ENCODE measurements around the gene RCAN1. TPM values are rescaled to one million over a fixed set of nuclear protein-coding genes. Genes with fewer than 3 reads are reported as not detected.

Gene RCAN1
- total and polyA plus RNA-seq, 11 donors, result 33.7 to 102 (median 57.6) TPM

GRCh38 chr21:34632498-34632897, 17.6 kb upstream of the RCAN1 start:
- intact Hi-C loops (cut with DNase I), result no loop called here
- peaks cover 0 to 10% (median 0%) of the 10 kb centered on the region in 9 donors for H3K27me3 ChIP-seq
- no peaks in the 10 kb centered on the region for H3K9me3 ChIP-seq
- 62 to 79% (median 75%) methylated on average over 4 of the region's 4 CpGs for WGBS, 4 donors
- DNase-seq, result no peak
- no peak overlapping the region for H3K4me3 ChIP-seq
- ATAC-seq, result no peak
- no peak overlapping the region for H3K27ac ChIP-seq
- H3K36me3 ChIP-seq, result no peaks in the 10 kb centered on the region
- no peaks in the 10 kb centered on the region for H3K4me1 ChIP-seq
- TF ChIP-seq POLR2A (IDR thresholded peaks at IDR 0.05), result no peak
- TF ChIP-seq, protein P1, sequence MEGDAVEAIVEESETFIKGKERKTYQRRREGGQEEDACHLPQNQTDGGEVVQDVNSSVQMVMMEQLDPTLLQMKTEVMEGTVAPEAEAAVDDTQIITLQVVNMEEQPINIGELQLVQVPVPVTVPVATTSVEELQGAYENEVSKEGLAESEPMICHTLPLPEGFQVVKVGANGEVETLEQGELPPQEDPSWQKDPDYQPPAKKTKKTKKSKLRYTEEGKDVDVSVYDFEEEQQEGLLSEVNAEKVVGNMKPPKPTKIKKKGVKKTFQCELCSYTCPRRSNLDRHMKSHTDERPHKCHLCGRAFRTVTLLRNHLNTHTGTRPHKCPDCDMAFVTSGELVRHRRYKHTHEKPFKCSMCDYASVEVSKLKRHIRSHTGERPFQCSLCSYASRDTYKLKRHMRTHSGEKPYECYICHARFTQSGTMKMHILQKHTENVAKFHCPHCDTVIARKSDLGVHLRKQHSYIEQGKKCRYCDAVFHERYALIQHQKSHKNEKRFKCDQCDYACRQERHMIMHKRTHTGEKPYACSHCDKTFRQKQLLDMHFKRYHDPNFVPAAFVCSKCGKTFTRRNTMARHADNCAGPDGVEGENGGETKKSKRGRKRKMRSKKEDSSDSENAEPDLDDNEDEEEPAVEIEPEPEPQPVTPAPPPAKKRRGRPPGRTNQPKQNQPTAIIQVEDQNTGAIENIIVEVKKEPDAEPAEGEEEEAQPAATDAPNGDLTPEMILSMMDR (IDR thresholded peaks at IDR 0.05), result no peak

DNA sequence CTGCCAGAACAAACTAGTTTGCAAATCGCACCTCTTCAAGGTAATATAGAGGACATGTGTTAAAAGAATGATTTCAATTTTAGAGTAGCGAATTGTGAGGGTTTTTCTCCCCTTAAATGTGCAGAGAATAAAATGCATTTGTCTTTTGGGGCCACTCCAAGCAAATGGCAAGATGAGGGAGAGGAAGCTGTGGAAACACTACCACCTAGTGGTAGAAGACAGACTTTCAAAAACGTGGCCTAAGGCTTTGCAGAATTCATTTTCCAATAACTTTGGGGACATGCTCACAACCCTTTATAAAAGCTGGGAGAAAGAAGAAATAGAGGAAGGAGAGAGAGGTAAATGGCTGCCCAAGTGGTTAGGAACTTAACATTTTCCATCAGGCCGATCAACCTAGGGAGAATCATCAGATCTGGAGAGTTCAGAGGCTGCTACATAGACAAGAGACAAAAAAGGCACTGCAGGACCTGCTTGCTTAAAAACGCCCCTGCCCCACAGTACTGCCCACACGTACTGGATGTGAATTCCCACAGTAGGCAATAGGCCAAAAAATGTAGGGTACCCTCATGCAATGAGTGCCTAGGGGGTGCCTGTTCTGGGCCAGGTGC, 15.7 kb upstream of the RCAN1 start:
- H3K4me3 ChIP-seq, result no peak overlapping the region
- WGBS, 4 donors, result 8 to 12% (median 11%) methylated on average over 6 of the region's 6 CpGs
- no peaks in the 10 kb centered on the region for H3K9me3 ChIP-seq
- no peak overlapping the region for H3K27ac ChIP-seq
- peaks cover 0 to under 1% (median 0%) of the 10 kb centered on the region in 12 donors for H3K4me1 ChIP-seq
- H3K36me3 ChIP-seq, result no peaks in the 10 kb centered on the region
- H3K27me3 ChIP-seq, result peaks cover 0 to 10% (median 0%) of the 10 kb centered on the region in 9 donors
- intact Hi-C loops (cut with DNase I), result loop anchor here in 2 of 10 donors (1.0 kb wide), 1 partner anchor 120 kb away; no protein-coding TSS in a partner anchor
- TF ChIP-seq POLR2A (IDR thresholded peaks at IDR 0.05), result no peak
- TF ChIP-seq, protein P1 (IDR thresholded peaks at IDR 0.05), result peak; percentile 67 to 89 (median 77)
- DNase-seq, result peak in 1 of 5 donors; percentile 28
- ATAC-seq, result peak; percentile 29 to 74 (median 68)

DNA sequence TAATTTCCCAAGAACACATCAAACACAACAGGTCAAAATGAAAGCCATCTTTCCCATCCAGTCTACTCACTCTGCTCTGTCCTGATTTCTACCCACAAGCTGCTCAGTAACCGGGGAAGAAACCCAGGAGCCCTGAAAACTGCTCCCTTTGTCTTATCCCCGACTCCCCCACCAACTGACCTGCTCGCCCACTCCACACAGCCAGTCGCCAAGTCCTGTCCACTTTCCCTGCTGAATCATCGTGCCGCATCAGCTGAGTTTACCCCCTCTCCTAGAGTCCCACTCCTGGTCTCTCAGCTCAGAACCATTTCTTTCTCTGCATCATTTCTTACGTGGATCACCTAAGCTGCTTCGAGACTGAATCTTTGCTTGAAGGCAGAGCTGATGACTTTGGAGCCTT, 11.2 kb upstream of the RCAN1 start:
- ATAC-seq, result no peak

DNA sequence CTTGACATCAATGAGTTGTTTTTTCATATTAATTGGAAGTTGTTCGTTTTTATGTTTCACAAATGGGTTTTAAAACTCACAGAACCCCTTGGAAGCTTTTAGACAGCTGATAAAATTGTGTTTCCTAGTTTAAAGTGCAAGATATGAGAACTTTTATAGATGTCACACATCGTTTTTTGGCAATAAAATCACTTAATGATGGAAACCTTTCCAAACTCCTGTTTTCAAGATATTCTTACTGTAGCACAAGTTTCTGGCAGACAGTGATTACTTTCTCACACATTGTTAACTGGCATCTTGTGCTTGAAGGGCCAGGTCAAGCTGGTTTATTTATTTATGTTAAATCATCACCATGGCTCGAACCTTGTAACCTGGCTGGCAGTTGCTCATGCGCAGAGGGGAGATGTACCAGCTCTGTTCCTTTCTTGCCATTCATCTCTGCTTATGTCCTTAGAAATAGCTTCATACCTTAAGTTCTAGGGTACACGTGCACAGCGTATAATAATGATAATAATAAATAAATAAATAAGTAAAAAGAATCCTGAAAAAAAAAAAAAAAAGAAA, 10.2 kb upstream of the RCAN1 start:
- intact Hi-C loops (cut with DNase I), result loop anchor here in 2 of 10 donors (10.0 kb wide), 2 partner anchors 700 to 720 kb away; no protein-coding TSS in a partner anchor

More for the DNA sequence above, 11.2 kb upstream of the RCAN1 start:
- intact Hi-C loops (cut with DNase I), result loop anchor here in 2 of 10 donors (10.0 kb wide), 2 partner anchors 701 to 721 kb away; no protein-coding TSS in a partner anchor
- Histone ChIP-seq H3K4me1 (peaks cover 0 to 7% (median 0%) of the 10 kb centered on the region in 12 donors), H3K36me3 (no peaks in the 10 kb centered on the region), H3K27me3 (no peaks in the 10 kb centered on the region), H3K9me3 (no peaks in the 10 kb centered on the region), H3K27ac (no peak overlapping the region), H3K4me3 (no peak overlapping the region)
- WGBS, 4 donors, result 85 to 93% (median 89%) methylated on average over 8 of the region's 8 CpGs
- TF ChIP-seq POLR2A (IDR thresholded peaks at IDR 0.05), result no peak
- TF ChIP-seq, protein P1 (IDR thresholded peaks at IDR 0.05), result no peak
- DNase-seq, result no peak

More for the DNA sequence above, 10.2 kb upstream of the RCAN1 start:
- ATAC-seq, result peak in 3 of 4 donors; percentile 20 to 51 (median 51)
- peak in 1 of 5 donors; percentile 29 for DNase-seq
- H3K27me3 ChIP-seq, result no peaks in the 10 kb centered on the region
- peaks cover 0 to 12% (median 2%) of the 10 kb centered on the region in 12 donors for H3K4me1 ChIP-seq
- no peak overlapping the region for H3K27ac ChIP-seq
- no peaks in the 10 kb centered on the region for H3K9me3 ChIP-seq
- no peaks in the 10 kb centered on the region for H3K36me3 ChIP-seq
- H3K4me3 ChIP-seq, result no peak overlapping the region
- 50 to 71% (median 58%) methylated on average over 6 of the region's 6 CpGs for WGBS, 4 donors
- TF ChIP-seq, protein P1 (IDR thresholded peaks at IDR 0.05), result no peak
- TF ChIP-seq POLR2A (IDR thresholded peaks at IDR 0.05), result no peak
